Natural killer cell (primary cell): Measurements from ENCODE around the gene RNF2. TPM values are rescaled to one million over a fixed set of nuclear protein-coding genes. Genes with fewer than 3 reads are reported as not detected.

Experiments
- ATAC-seq, 3 donors: fragments of 150-1000 bp in 2 of 3; fragments of 200-7000 bp in 1 of 3; cut with Tn5 transposase; 1 replicate in 1 of 3; 2 replicates in 2 of 3; pipeline ENCODE4 v1.10.0; 2021; ENCODE audit warnings: mild to moderate bottlenecking in 2 of 3, moderate library complexity in 2 of 3
- DNase-seq, 2 donors: peaks; one replicate each; pipeline versions ENCODE4 v3.0.0 to v3.0.0-alpha.2; 2013 to 2021; ENCODE audit warnings: mixed read lengths in 1 of 2
- H3K27ac ChIP-seq: one replicate; pipeline ENCODE4 v1.5.1; 2013; ENCODE audit warnings: mild to moderate bottlenecking, low read length
- H3K27me3 ChIP-seq: one replicate; pipeline ENCODE4 v1.6.1; 2013; ENCODE audit warnings: low read length; ENCODE audit not compliant: control insufficient read depth, insufficient read depth
- H3K36me3 ChIP-seq: one replicate; pipeline ENCODE4 v1.6.1; 2013; ENCODE audit warnings: low read length; ENCODE audit not compliant: control insufficient read depth, insufficient read depth
- H3K4me1 ChIP-seq: one replicate; pipeline ENCODE4 v1.6.1; 2013; ENCODE audit warnings: low read length; ENCODE audit not compliant: control insufficient read depth, insufficient read depth
- H3K4me3 ChIP-seq: one replicate; pipeline ENCODE4 v1.5.1; 2013; ENCODE audit warnings: low read length
- H3K9me3 ChIP-seq: one replicate; pipeline ENCODE4 v1.6.1; 2013; ENCODE audit warnings: low read length; ENCODE audit not compliant: control insufficient read depth, insufficient read depth
- H3K27ac Mint-ChIP-seq, 2 donors: one replicate each; pipeline ENCODE4 v1.8.0; 2022; ENCODE audit warnings: mild to moderate bottlenecking in 2 of 2, mixed read lengths in 2 of 2, moderate library complexity in 1 of 2
- H3K27me3 Mint-ChIP-seq, 2 donors: one replicate each; pipeline ENCODE4 v1.8.0; 2022; ENCODE audit warnings: low read depth in 2 of 2, mixed read lengths in 2 of 2
- H3K36me3 Mint-ChIP-seq: one replicate; pipeline ENCODE4 v1.8.0; 2022; ENCODE audit warnings: mixed read lengths
- H3K4me1 Mint-ChIP-seq, 2 donors: one replicate each; pipeline ENCODE4 v1.8.0; 2022; ENCODE audit warnings: mixed read lengths in 2 of 2
- H3K4me3 Mint-ChIP-seq: one replicate; pipeline ENCODE4 v1.8.0; 2022; ENCODE audit warnings: mild to moderate bottlenecking, moderate library complexity, mixed read lengths
- H3K9me3 Mint-ChIP-seq, 2 donors: one replicate each; pipeline ENCODE4 v1.8.0; 2022; ENCODE audit warnings: mixed read lengths in 2 of 2
- WGBS: methylation state at CpG from one replicate; pipeline ENCODE4 v1.1.7; 2013; ENCODE audit warnings: missing lambda C conversion rate; ENCODE audit not compliant: insufficient coverage; 5-methylcytosine and 5-hydroxymethylcytosine counted together
- intact Hi-C: fragments of 100-400 bp; cut with micrococcal nuclease; formaldehyde crosslinking; loops from one replicate; pipeline ENCODE4 v1.14.2; 2022
- total RNA-seq, 4 donors: library from RNA; stranded (reverse); fragments of 120-200 nt in 1 of 4; gene quantifications; one replicate each; pipeline versions ENCODE4 v1.2.3 to v1.2.4, GENCODE V29; 2013 to 2022
- TF ChIP-seq, protein P1 (sequence below): fragments of 200-600 bp; IDR thresholded peaks from one replicate; pipeline ENCODE4 v1.8.0; 2022; ENCODE audit warnings: antibody characterized with exemption

The RNF2 gene
- total RNA-seq, 3 donors from 2014 or later (not counting 1 experiment from before 2014, with no cell fraction given), result 14.0 to 21.9 (median 19.5) TPM

DNA sequence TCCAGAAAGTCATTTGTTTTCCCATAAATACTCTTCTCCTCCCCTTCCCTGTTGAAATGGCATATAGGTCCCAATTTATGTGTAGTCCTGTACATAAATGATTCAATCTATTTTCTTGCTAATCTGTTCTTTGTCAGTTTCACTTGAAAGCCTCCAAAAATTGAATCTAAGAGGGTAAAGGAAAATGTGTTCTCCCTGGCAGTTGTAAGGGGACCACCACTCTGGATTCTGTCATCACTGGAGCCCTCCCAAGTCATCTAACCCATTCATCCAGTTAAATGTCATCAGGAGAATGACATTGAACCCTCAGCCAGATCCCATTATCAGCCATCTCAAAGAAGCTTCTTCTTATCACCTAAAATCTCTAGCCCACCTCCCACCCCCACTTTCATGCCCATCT lies 35.0 kb upstream of the RNF2 start:
- Histone ChIP-seq H3K4me3 (no peak overlapping the region), H3K4me1 (no peaks in the 10 kb centered on the region), H3K9me3 (no peaks in the 10 kb centered on the region), H3K27me3 (no peaks in the 10 kb centered on the region), H3K27ac (no peak overlapping the region), H3K36me3 (no peaks in the 10 kb centered on the region)
- DNase-seq (no peak), ATAC-seq (no peak)
- H3K27me3 Mint-ChIP-seq, result peaks cover 0 to 9% of the 10 kb centered on the region in 2 donors
- H3K27ac Mint-ChIP-seq, result no peak overlapping the region
- H3K9me3 Mint-ChIP-seq, result no peaks in the 10 kb centered on the region
- H3K4me1 Mint-ChIP-seq, result no peaks in the 10 kb centered on the region
- no peak overlapping the region for H3K4me3 Mint-ChIP-seq
- H3K36me3 Mint-ChIP-seq, result no peaks in the 10 kb centered on the region
- TF ChIP-seq, protein P1, sequence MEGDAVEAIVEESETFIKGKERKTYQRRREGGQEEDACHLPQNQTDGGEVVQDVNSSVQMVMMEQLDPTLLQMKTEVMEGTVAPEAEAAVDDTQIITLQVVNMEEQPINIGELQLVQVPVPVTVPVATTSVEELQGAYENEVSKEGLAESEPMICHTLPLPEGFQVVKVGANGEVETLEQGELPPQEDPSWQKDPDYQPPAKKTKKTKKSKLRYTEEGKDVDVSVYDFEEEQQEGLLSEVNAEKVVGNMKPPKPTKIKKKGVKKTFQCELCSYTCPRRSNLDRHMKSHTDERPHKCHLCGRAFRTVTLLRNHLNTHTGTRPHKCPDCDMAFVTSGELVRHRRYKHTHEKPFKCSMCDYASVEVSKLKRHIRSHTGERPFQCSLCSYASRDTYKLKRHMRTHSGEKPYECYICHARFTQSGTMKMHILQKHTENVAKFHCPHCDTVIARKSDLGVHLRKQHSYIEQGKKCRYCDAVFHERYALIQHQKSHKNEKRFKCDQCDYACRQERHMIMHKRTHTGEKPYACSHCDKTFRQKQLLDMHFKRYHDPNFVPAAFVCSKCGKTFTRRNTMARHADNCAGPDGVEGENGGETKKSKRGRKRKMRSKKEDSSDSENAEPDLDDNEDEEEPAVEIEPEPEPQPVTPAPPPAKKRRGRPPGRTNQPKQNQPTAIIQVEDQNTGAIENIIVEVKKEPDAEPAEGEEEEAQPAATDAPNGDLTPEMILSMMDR, result no peak
- intact Hi-C loops, result no loop called here

DNA sequence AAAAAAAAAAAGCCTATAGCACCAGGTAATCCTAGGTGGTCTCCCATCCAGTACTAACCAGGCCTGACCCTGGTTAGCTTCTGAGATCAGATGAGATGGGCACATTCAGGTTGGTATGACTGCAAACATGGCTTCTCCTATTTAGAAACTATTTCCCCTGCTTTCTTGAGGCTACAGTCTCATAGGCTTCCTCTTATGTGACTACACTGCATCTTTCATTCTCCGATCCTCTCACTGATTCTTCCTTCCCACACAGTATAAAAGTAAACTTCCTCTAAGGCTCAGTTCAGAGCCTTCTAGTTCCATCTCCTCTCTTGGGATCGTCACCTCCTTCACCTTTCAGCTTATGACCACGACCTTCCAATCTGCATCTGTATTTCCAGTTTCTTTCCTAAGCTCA lies 30.4 kb upstream of the RNF2 start:
- Histone ChIP-seq H3K36me3 (no peaks in the 10 kb centered on the region), H3K27me3 (no peaks in the 10 kb centered on the region), H3K27ac (no peak overlapping the region), H3K9me3 (no peaks in the 10 kb centered on the region), H3K4me1 (no peaks in the 10 kb centered on the region), H3K4me3 (no peak overlapping the region)
- H3K4me1 Mint-ChIP-seq, result no peaks in the 10 kb centered on the region
- peaks cover 8 to 12% of the 10 kb centered on the region in 2 donors for H3K27me3 Mint-ChIP-seq
- 81% methylated on average over 3 of the region's 3 CpGs for WGBS
- DNase-seq (no peak), ATAC-seq (no peak)
- intact Hi-C loops, result no loop called here
- no peaks in the 10 kb centered on the region for H3K36me3 Mint-ChIP-seq
- H3K4me3 Mint-ChIP-seq, result no peak overlapping the region
- no peaks in the 10 kb centered on the region for H3K9me3 Mint-ChIP-seq
- H3K27ac Mint-ChIP-seq, result no peak overlapping the region
- TF ChIP-seq, protein P1, result no peak

DNA sequence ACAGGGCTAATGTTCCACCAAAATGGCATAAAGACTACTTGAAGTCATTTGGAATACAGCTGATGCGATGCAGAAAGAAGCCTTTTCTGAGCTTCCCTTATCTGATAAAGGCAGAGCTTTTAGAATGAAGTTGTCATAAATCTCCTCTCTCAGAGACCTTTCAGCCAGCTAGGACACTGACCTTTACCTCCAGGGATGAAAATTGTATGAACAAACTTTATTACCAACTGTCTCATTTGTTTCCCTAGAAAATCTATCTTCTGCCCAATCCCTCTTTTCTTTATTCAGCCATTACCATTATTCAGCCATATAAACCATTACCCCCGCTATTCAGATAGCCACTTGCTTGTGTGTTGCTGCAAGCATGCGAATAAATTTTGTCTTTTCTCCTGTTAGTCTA lies 29.7 kb upstream of the RNF2 start:
- Mint-ChIP-seq H3K9me3 (no peaks in the 10 kb centered on the region), H3K36me3 (no peaks in the 10 kb centered on the region), H3K4me1 (no peaks in the 10 kb centered on the region), H3K4me3 (no peak overlapping the region), H3K27me3 (peaks cover 8 to 12% of the 10 kb centered on the region in 2 donors), H3K27ac (no peak overlapping the region)
- Histone ChIP-seq H3K4me3 (no peak overlapping the region), H3K9me3 (no peaks in the 10 kb centered on the region), H3K27me3 (no peaks in the 10 kb centered on the region), H3K27ac (no peak overlapping the region), H3K4me1 (no peaks in the 10 kb centered on the region), H3K36me3 (no peaks in the 10 kb centered on the region)
- ATAC-seq (no peak), DNase-seq (no peak)
- WGBS, result 89% methylated on average over 2 of the region's 3 CpGs
- intact Hi-C loops, result no loop called here
- TF ChIP-seq, protein P1, result no peak

DNA sequence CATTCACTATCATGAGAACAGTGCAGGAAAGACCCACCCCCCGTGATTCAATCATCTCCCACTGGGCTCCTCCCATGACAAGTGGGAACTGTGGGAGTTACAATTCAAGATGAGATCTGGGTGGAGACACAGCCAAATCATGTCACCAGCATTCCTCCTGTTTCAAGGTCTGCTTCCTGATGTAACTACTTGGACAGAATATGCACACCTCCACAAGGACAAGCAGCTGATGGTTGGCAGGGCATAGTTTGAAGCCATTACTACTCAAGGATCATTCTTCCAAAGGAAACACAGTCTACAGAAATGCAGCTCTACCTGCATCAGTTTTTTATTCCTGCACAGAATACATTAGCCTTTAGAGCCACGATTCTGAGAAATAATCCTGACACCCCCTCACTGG lies 28.5 kb upstream of the RNF2 start:
- Histone ChIP-seq H3K36me3 (no peaks in the 10 kb centered on the region), H3K27ac (no peak overlapping the region), H3K4me1 (no peaks in the 10 kb centered on the region), H3K9me3 (no peaks in the 10 kb centered on the region), H3K4me3 (no peak overlapping the region), H3K27me3 (no peaks in the 10 kb centered on the region)
- Mint-ChIP-seq H3K36me3 (no peaks in the 10 kb centered on the region), H3K4me3 (no peak overlapping the region), H3K4me1 (no peaks in the 10 kb centered on the region), H3K9me3 (no peaks in the 10 kb centered on the region), H3K27me3 (peaks cover 8 to 9% of the 10 kb centered on the region in 2 donors), H3K27ac (no peak overlapping the region)
- WGBS, result 81% methylated on average over 2 of the region's 2 CpGs
- no peak for ATAC-seq
- TF ChIP-seq, protein P1, result no peak
- DNase-seq, result no peak
- intact Hi-C loops, result no loop called here
